ENCODE results near the gene RAD9A.

The RAD9A gene

GRCh38 chr11:67357831-67358670 is 33.7 kb upstream of the RAD9A start:
- in situ Hi-C loops (cut with HindIII; ENCODE audit: low sequenced_read_pairs), result no loop called here
- TF ChIP-seq CTCF (IDR thresholded peaks at IDR 0.05; ENCODE audit: low read depth, low read length), result no peak
- DNase-seq (ENCODE audit: low read depth, low spot score), result peak; percentile 45
- no peak overlapping the region for H3K4me3 ChIP-seq (ENCODE audit: low read depth, low read length)

GRCh38 chr11:67364169-67364568 is 27.6 kb upstream of the RAD9A start:
- no peak overlapping the region for H3K4me3 ChIP-seq (ENCODE audit: low read depth, low read length)
- no peak for DNase-seq (ENCODE audit: low read depth, low spot score)
- in situ Hi-C loops (cut with HindIII; ENCODE audit: low sequenced_read_pairs), result no loop called here
- TF ChIP-seq CTCF (IDR thresholded peaks at IDR 0.05; ENCODE audit: low read depth, low read length), result no peak

- in situ Hi-C loops (cut with HindIII; ENCODE audit: low sequenced_read_pairs), result no loop called here
- no peak for TF ChIP-seq CTCF (IDR thresholded peaks at IDR 0.05; ENCODE audit: low read depth, low read length)
- no peak overlapping the region for H3K4me3 ChIP-seq (ENCODE audit: low read depth, low read length)
- DNase-seq (ENCODE audit: low read depth, low spot score), result no peak
These were observed 26.7 kb upstream of the RAD9A start for GRCh38 chr11:67364783-67365722.

- no peak for DNase-seq (ENCODE audit: low read depth, low spot score)
- no peak overlapping the region for H3K4me3 ChIP-seq (ENCODE audit: low read depth, low read length)
- in situ Hi-C loops (cut with HindIII; ENCODE audit: low sequenced_read_pairs), result no loop called here
- no peak for TF ChIP-seq CTCF (IDR thresholded peaks at IDR 0.05; ENCODE audit: low read depth, low read length)
These were observed 25.9 kb upstream of the RAD9A start for GRCh38 chr11:67365736-67366444.

- in situ Hi-C loops (cut with HindIII; ENCODE audit: low sequenced_read_pairs), result no loop called here
- TF ChIP-seq CTCF (IDR thresholded peaks at IDR 0.05; ENCODE audit: low read depth, low read length), result no peak
- DNase-seq (ENCODE audit: low read depth, low spot score), result no peak
- no peak overlapping the region for H3K4me3 ChIP-seq (ENCODE audit: low read depth, low read length)
These were observed 25.2 kb upstream of the RAD9A start for GRCh38 chr11:67366546-67366945.

Measured in astrocyte of the spinal cord (primary cell).